Measurements from ENCODE around the gene OR2V2. TPM values are rescaled to one million over a fixed set of nuclear protein-coding genes. Genes with fewer than 3 reads are reported as not detected.
"Not testable (repeated sequence)": the region's sequence is repeated elsewhere in the genome, so short reads cannot be mapped to it uniquely, and the experiment has no call there.

Gene OR2V2
- total RNA-seq (2014; rRNA removed) (not detected in 2 replicates), Bru-seq, nascent RNA (percentile 18 among the genes with signal in this experiment), BruChase-seq, experiment 1, labeled RNA remaining after a 6-hour chase (percentile 6 among the genes with signal in this experiment), BruChase-seq, experiment 2, labeled RNA remaining after a 2-hour chase (not detected)
- long read RNA-seq: 0 reads

GRCh38 chr5:181146927-181147636, at the start of gene OR2V2:
TSS of gene OR2V2 (plus strand) at chr5:181147586. CDS start at chr5:181154943, 7,357 bp downstream.
- H3K27ac ChIP-seq (ENCODE audit: low read length); H3K9ac ChIP-seq (ENCODE audit: low read length); CTCF ChIA-PET; POLR2A ChIA-PET (ENCODE audit: unreplicated experiment); H3K4me3 ChIP-seq (ENCODE audit: low read length); H3K4me2 ChIP-seq (ENCODE audit: low read length); BruUV-seq (replicated peaks); H3K9me2 ChIP-seq (replicated peaks; ENCODE audit: low read length); H3K36me3 ChIP-seq (ENCODE audit: low read depth, low read length); H3K9me3 ChIP-seq (ENCODE audit: low read length); H3K27me3 ChIP-seq (ENCODE audit: low read length); H2AFZ ChIP-seq (ENCODE audit: low read length); DNase-seq; intact Hi-C loops (cut with micrococcal nuclease); H4K20me1 ChIP-seq (ENCODE audit: low read length); ATAC-seq; H3F3A ChIP-seq (ENCODE audit: low read length, unreplicated experiment); H3K79me2 ChIP-seq (ENCODE audit: low read length): not testable (repeated sequence)
- peaks cover 36% of the 10 kb centered on the region for H3K4me1 ChIP-seq (ENCODE audit: insufficient read depth, low read length)

GRCh38 chr5:181097759-181098491, 49.5 kb upstream of the OR2V2 start:
- H3F3A ChIP-seq (ENCODE audit: low read length, unreplicated experiment); H3K9me2 ChIP-seq (replicated peaks; ENCODE audit: low read length); H3K4me3 ChIP-seq (ENCODE audit: low read length); H3K9me3 ChIP-seq (ENCODE audit: low read length); H3K27me3 ChIP-seq (ENCODE audit: low read length); POLR2A ChIA-PET (ENCODE audit: unreplicated experiment); H3K4me1 ChIP-seq (ENCODE audit: insufficient read depth, low read length); H2AFZ ChIP-seq (ENCODE audit: low read length); H4K20me1 ChIP-seq (ENCODE audit: low read length); intact Hi-C loops (cut with micrococcal nuclease); H3K9ac ChIP-seq (ENCODE audit: low read length); H3K27ac ChIP-seq (ENCODE audit: low read length); H3K36me3 ChIP-seq (ENCODE audit: low read depth, low read length); BruUV-seq (replicated peaks); H3K79me2 ChIP-seq (ENCODE audit: low read length); DNase-seq; H3K4me2 ChIP-seq (ENCODE audit: low read length); CTCF ChIA-PET: not testable (repeated sequence)
- ATAC-seq: peak; percentile 35; the same call in 1 of the 2 replicates

- H3K79me2 ChIP-seq (ENCODE audit: low read length): no peaks in the 10 kb centered on the region
- H2AFZ ChIP-seq (ENCODE audit: low read length): no peak overlapping the region
- no peaks in the 10 kb centered on the region for H3F3A ChIP-seq (ENCODE audit: low read length, unreplicated experiment)
- intact Hi-C loops (cut with micrococcal nuclease): no loop called here
- POLR2A ChIA-PET (ENCODE audit: unreplicated experiment): no interaction called here
- H3K4me3 ChIP-seq (ENCODE audit: low read length): no peak overlapping the region
- no peak for DNase-seq
- H3K9me2 ChIP-seq (replicated peaks; ENCODE audit: low read length): no peaks in the 10 kb centered on the region
- no TSS peak for BruUV-seq (replicated peaks)
- no peak overlapping the region for H3K9ac ChIP-seq (ENCODE audit: low read length)
- TF ChIP-seq EZH2phosphoT487 (IDR thresholded peaks at IDR 0.05; ENCODE audit: borderline replicate concordance, low read length): no peak
- TF ChIP-seq EZH2 (IDR thresholded peaks at IDR 0.05; ENCODE audit: low read length, unreplicated experiment): no peak
- no peak for TF ChIP-seq CTCF (conservative IDR thresholded peaks at IDR 0.05; ENCODE audit: low read depth, low read length)
- no peak overlapping the region for H3K27ac ChIP-seq (ENCODE audit: low read length)
- ATAC-seq: no peak
- CTCF ChIA-PET: no interaction called here
- no peaks in the 10 kb centered on the region for H3K4me1 ChIP-seq (ENCODE audit: insufficient read depth, low read length)
- no peaks in the 10 kb centered on the region for H4K20me1 ChIP-seq (ENCODE audit: low read length)
- no peak overlapping the region for H3K4me2 ChIP-seq (ENCODE audit: low read length)
- no peaks in the 10 kb centered on the region for H3K27me3 ChIP-seq (ENCODE audit: low read length)
- no peaks in the 10 kb centered on the region for H3K36me3 ChIP-seq (ENCODE audit: low read depth, low read length)
- no peaks in the 10 kb centered on the region for H3K9me3 ChIP-seq (ENCODE audit: low read length)
Measured at GRCh38 chr5:181098762-181099601, 48.4 kb upstream of the OR2V2 start.
